ENCODE measurements around the gene ELAVL3.

DNA sequence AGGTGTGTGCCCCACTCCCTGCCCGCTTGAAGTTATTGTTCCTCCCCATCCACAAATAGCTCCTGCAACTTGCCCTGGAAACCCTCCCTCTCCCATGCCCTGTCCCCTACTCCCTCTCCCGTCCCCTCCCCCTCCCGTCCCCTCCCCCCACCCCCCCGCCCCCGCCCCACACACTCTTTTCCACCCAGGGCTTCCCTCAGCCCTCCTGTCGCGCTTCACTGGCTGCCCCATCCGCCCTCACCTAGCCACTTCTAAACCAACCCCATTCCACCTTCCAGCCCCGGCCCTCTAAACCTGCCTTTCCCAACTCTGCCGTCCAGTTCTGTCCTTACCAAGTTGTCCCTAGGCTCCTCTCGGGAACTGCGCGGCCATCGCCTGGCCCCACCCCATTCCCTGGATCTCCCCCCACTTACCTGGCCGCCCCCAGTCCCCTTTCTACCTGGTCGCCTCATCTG, 62.7 kb downstream of the ELAVL3 start:
- TF ChIP-seq, protein P1, sequence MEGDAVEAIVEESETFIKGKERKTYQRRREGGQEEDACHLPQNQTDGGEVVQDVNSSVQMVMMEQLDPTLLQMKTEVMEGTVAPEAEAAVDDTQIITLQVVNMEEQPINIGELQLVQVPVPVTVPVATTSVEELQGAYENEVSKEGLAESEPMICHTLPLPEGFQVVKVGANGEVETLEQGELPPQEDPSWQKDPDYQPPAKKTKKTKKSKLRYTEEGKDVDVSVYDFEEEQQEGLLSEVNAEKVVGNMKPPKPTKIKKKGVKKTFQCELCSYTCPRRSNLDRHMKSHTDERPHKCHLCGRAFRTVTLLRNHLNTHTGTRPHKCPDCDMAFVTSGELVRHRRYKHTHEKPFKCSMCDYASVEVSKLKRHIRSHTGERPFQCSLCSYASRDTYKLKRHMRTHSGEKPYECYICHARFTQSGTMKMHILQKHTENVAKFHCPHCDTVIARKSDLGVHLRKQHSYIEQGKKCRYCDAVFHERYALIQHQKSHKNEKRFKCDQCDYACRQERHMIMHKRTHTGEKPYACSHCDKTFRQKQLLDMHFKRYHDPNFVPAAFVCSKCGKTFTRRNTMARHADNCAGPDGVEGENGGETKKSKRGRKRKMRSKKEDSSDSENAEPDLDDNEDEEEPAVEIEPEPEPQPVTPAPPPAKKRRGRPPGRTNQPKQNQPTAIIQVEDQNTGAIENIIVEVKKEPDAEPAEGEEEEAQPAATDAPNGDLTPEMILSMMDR (IDR thresholded peaks at IDR 0.05): no peak
- no peak for TF ChIP-seq POLR2A (IDR thresholded peaks at IDR 0.05)

All from Peyer's patch (tissue), 4 donors.